H1 (cell line): ENCODE results near the gene CASQ1. TPM values are rescaled to one million over a fixed set of nuclear protein-coding genes. Genes with fewer than 3 reads are reported as not detected.

Source experiments
- CTCF ChIA-PET: fragments of 300-600 bp; sonication (Branson Sonifier 250); formaldehyde crosslinking; loops from one replicate; lab custom pipeline; 2021; ENCODE audit not compliant: partially characterized antibody; lab: Charles Lee
- POLR2A ChIA-PET: fragments of 300-600 bp; sonication (Branson Sonifier 250); formaldehyde crosslinking; loops from one replicate; lab custom pipeline; 2021; ENCODE audit warnings: inconsistent platforms; ENCODE audit not compliant: partially characterized antibody; lab: Charles Lee
- DNase-seq, 2 experiments: peaks; one replicate each; pipeline versions ENCODE4 v3.0.0 to v3.0.0-alpha.2; 2010 to 2022; ENCODE audit warnings: low spot score in 2 of 2, low read depth in 1 of 2, mixed read lengths in 1 of 2
- FAIRE-seq: peaks from 2 replicates; lab custom pipeline; 2011; peaks lifted over from hg19 to GRCh38; lab: Jason Lieb, UNC
- H2AFZ ChIP-seq: 2 replicates; pipeline ENCODE4 v1.8.1; 2012; ENCODE audit warnings: low read length, inconsistent platforms
- H2AK5ac ChIP-seq: 2 replicates; pipeline ENCODE4 v1.6.1; 2013; ENCODE audit warnings: low read depth, low read length
- H2BK120ac ChIP-seq: replicated peaks from 2 replicates; pipeline ENCODE3; 2013; ENCODE audit warnings: low read depth, low read length, inconsistent platforms
- H2BK12ac ChIP-seq: 2 replicates; pipeline ENCODE4 v1.6.1; 2013; ENCODE audit warnings: low read depth, low read length
- H2BK15ac ChIP-seq: 2 replicates; pipeline ENCODE4 v1.6.1; 2013; ENCODE audit warnings: low read length
- H2BK20ac ChIP-seq: 2 replicates; pipeline ENCODE4 v1.6.1; 2013; ENCODE audit warnings: low read length
- H2BK5ac ChIP-seq: 2 replicates; pipeline ENCODE4 v1.6.1; 2013; ENCODE audit warnings: low read depth, low read length
- H3K14ac ChIP-seq: 2 replicates; pipeline ENCODE4 v1.6.1; 2013; ENCODE audit warnings: inconsistent platforms; ENCODE audit not compliant: insufficient read length
- H3K18ac ChIP-seq: 2 replicates; pipeline ENCODE4 v1.6.1; 2013; ENCODE audit warnings: low read length; ENCODE audit errors: extremely low read depth
- H3K23ac ChIP-seq: 2 replicates; pipeline ENCODE4 v1.6.1; 2013; ENCODE audit warnings: inconsistent platforms; ENCODE audit not compliant: insufficient read length
- H3K23me2 ChIP-seq: 2 replicates; pipeline ENCODE4 v1.6.1; 2013; ENCODE audit warnings: low read depth, low read length
- H3K27ac ChIP-seq: 2 replicates; pipeline ENCODE4 v1.6.1; 2011; ENCODE audit warnings: low read depth, low read length, inconsistent platforms
- H3K27me3 ChIP-seq, 4 experiments: replicated peaks in 1 of 4; 1 replicate in 1 of 4; 2 replicates in 3 of 4; pipeline versions ENCODE4 v1.6.1 to v1.8.1; 2011 to 2013; ENCODE audit warnings: low read length in 3 of 4, mild to moderate bottlenecking in 3 of 4, inconsistent platforms in 2 of 4, mixed read lengths in 2 of 4, moderate library complexity in 1 of 4; ENCODE audit not compliant: control insufficient read depth in 3 of 4, insufficient read depth in 3 of 4; ENCODE audit errors: extremely low read depth in 1 of 4
- H3K36me3 ChIP-seq, 4 experiments: 2 replicates each; pipeline versions ENCODE4 v1.6.1 to v1.8.1; 2011 to 2013; ENCODE audit warnings: mild to moderate bottlenecking in 4 of 4, low read length in 3 of 4, moderate library complexity in 2 of 4, control low read depth in 1 of 4, inconsistent platforms in 1 of 4; ENCODE audit not compliant: insufficient read depth in 4 of 4, control insufficient read depth in 2 of 4
- H3K4ac ChIP-seq: replicated peaks from 2 replicates; pipeline ENCODE3; 2013; ENCODE audit warnings: low read length, low read depth, mixed read lengths, inconsistent platforms; ENCODE audit not compliant: insufficient read length
- H3K4me1 ChIP-seq, 4 experiments: replicated peaks in 1 of 4; 1 replicate in 1 of 4; 2 replicates in 3 of 4; pipeline versions ENCODE4 v1.6.1 to v1.8.1; 2011 to 2013; ENCODE audit warnings: low read length in 3 of 4, inconsistent platforms in 2 of 4, mixed read lengths in 1 of 4; ENCODE audit not compliant: insufficient read depth in 4 of 4, control insufficient read depth in 3 of 4
- H3K4me2 ChIP-seq, 2 experiments: 2 replicates each; pipeline versions ENCODE4 v1.6.1 to v1.8.1; 2011 to 2013; ENCODE audit warnings: low read depth in 2 of 2, low read length in 2 of 2, control low read depth in 1 of 2, inconsistent platforms in 1 of 2, mild to moderate bottlenecking in 1 of 2; ENCODE audit not compliant: insufficient read depth in 1 of 2
- H3K4me3 ChIP-seq, 4 experiments: fragments of 200-600, 300-600 bp in 1 of 4; sonication (generic), shearing (Covaris generic), sonication (Bioruptor Twin) in 1 of 4; 2 replicates each; pipeline versions ENCODE4 v1.5.1 to v1.8.1; 2011 to 2016; ENCODE audit warnings: low read length in 4 of 4, low read depth in 3 of 4, control low read depth in 2 of 4, inconsistent platforms in 2 of 4, mild to moderate bottlenecking in 2 of 4, mixed read lengths in 1 of 4, moderate library complexity in 1 of 4; ENCODE audit not compliant: insufficient read depth in 2 of 4; ENCODE audit errors: extremely low read depth in 1 of 4
- H3K56ac ChIP-seq: replicated peaks from 2 replicates; pipeline ENCODE3; 2013; ENCODE audit warnings: low read depth, mild to moderate bottlenecking, mixed read lengths, low read length, inconsistent platforms; ENCODE audit not compliant: insufficient read length
- H3K79me1 ChIP-seq: 2 replicates; pipeline ENCODE4 v1.6.1; 2013; ENCODE audit warnings: low read depth, low read length, control low read depth
- H3K79me2 ChIP-seq, 2 experiments: 2 replicates each; pipeline versions ENCODE4 v1.6.1 to v1.8.1; 2012 to 2013; ENCODE audit warnings: low read length in 2 of 2, mild to moderate bottlenecking in 2 of 2, inconsistent platforms in 1 of 2; ENCODE audit not compliant: insufficient read depth in 2 of 2, control insufficient read depth in 1 of 2
- H3K9ac ChIP-seq, 4 experiments: replicated peaks in 1 of 4; 1 replicate in 1 of 4; 2 replicates in 3 of 4; pipeline versions ENCODE4 v1.6.1 to v1.8.1; 2011 to 2013; ENCODE audit warnings: low read depth in 3 of 4, low read length in 3 of 4, control low read depth in 2 of 4, mild to moderate bottlenecking in 2 of 4, moderate library complexity in 2 of 4, inconsistent platforms in 1 of 4; ENCODE audit errors: extremely low read depth in 1 of 4
- H3K9me3 ChIP-seq, 2 experiments: 2 replicates each; pipeline versions ENCODE4 v1.6.1 to v1.8.1; 2012 to 2013; ENCODE audit warnings: mild to moderate bottlenecking in 2 of 2, moderate library complexity in 2 of 2, control low read depth in 1 of 2, inconsistent platforms in 1 of 2, low read depth in 1 of 2, low read length in 1 of 2, mixed read lengths in 1 of 2; ENCODE audit not compliant: insufficient read depth in 2 of 2
- H4K20me1 ChIP-seq, 2 experiments: replicated peaks in 1 of 2; 2 replicates each; pipeline versions ENCODE3 to v1.8.1; 2011 to 2013; ENCODE audit warnings: inconsistent platforms in 2 of 2, low read length in 2 of 2, mild to moderate bottlenecking in 1 of 2; ENCODE audit not compliant: insufficient read depth in 2 of 2, control insufficient read depth in 1 of 2
- H4K5ac ChIP-seq: 2 replicates; pipeline ENCODE4 v1.6.1; 2013; ENCODE audit warnings: low read length, low read depth, mixed read lengths, inconsistent platforms; ENCODE audit not compliant: insufficient read length
- H4K8ac ChIP-seq: 2 replicates; pipeline ENCODE4 v1.8.0; 2013; ENCODE audit warnings: mild to moderate bottlenecking, moderate library complexity, low read length, inconsistent platforms; ENCODE audit not compliant: insufficient read depth; ENCODE audit errors: extremely low read depth
- H4K91ac ChIP-seq: replicated peaks from 2 replicates; pipeline ENCODE3; 2013; ENCODE audit warnings: low read length, mixed read lengths, inconsistent platforms; ENCODE audit not compliant: insufficient read length
- CHD2 ChIP-seq: IDR thresholded peaks from 2 replicates; pipeline ENCODE4 v1.6.1; 2012; ENCODE audit warnings: low read length, improper control_type of control experiment
- HDAC2 ChIP-seq, 2 experiments: fragments of 300-600 bp in 1 of 2; sonication (generic) in 1 of 2; IDR thresholded peaks; 2 replicates each; pipeline ENCODE4 v1.6.1; 2011 to 2012; ENCODE audit warnings: low read depth in 2 of 2, low read length in 2 of 2, mild to moderate bottlenecking in 2 of 2, moderate library complexity in 2 of 2, borderline replicate concordance in 1 of 2, inconsistent platforms in 1 of 2
- KDM4A ChIP-seq: IDR thresholded peaks from one replicate; pipeline ENCODE4 v1.7.1; 2012; ENCODE audit warnings: low read depth, mild to moderate bottlenecking, moderate library complexity, low read length, inconsistent platforms; ENCODE audit not compliant: severe bottlenecking
- KDM5A ChIP-seq: fragments of 200-600 bp; IDR thresholded peaks from 2 replicates; pipeline ENCODE4 v1.7.1; 2012; ENCODE audit warnings: mild to moderate bottlenecking, low read length, inconsistent platforms, mixed read lengths
- SIN3A ChIP-seq, 2 experiments: IDR thresholded peaks in 1 of 2; conservative IDR thresholded peaks in 1 of 2; 2 replicates each; pipeline ENCODE4 v1.6.1; 2011 to 2012; ENCODE audit warnings: low read length in 2 of 2, improper control_type of control experiment in 1 of 2, low read depth in 1 of 2, mild to moderate bottlenecking in 1 of 2
- SP1 ChIP-seq: IDR thresholded peaks from 2 replicates; pipeline ENCODE4 v1.6.1; 2011; ENCODE audit warnings: low read depth, low read length
- WGBS, 2 experiments: shearing (Covaris generic) in 1 of 2; methylation state at CpG; one replicate each; pipeline versions ENCODE4 v1.1.6 to v1.1.7; 2013 to 2015; ENCODE audit warnings: low lambda C conversion rate in 2 of 2, mixed read lengths in 2 of 2, inconsistent platforms in 1 of 2, low coverage in 1 of 2, missing lambda C conversion rate in 1 of 2; ENCODE audit not compliant: insufficient replicate concordance in 2 of 2, insufficient coverage in 1 of 2, insufficient read length in 1 of 2; ENCODE audit errors: extremely low coverage in 1 of 2, missing lambda C conversion rate in 1 of 2; 5-methylcytosine and 5-hydroxymethylcytosine counted together
- polyA plus RNA-seq, 7 experiments: library from polyadenylated mRNA; depleted of rRNA in 3 of 7; stranded (reverse) in 5 of 7; unstranded in 2 of 7; fragments of >200 nt in 5 of 7; fragments of 200-250 nt in 2 of 7; gene quantifications; 1 replicate in 5 of 7; 2 replicates in 1 of 7; 4 replicates in 1 of 7; pipeline versions ENCODE4 v1.2.1 to v1.2.3, GENCODE V29; 2011 to 2013; ENCODE audit warnings: missing spikeins in 2 of 7, mixed read lengths in 2 of 7
- total RNA-seq: library from RNA; stranded (reverse); fragmentation: NEBNext Ultra II Directional; extraction: Animal tissue kit (Norgen Biotek cat#: 25700); gene quantifications from 2 replicates; pipeline ENCODE4 v1.2.1, GENCODE V29; 2021

The CASQ1 gene
- total and polyA plus RNA-seq, 2 of the 8 experiments (the other 6 are each of a cell fraction or from before 2014, with no cell fraction given), result 0.80 to 1.3 TPM

- Histone ChIP-seq H3K9ac (no peak overlapping the region), H3K9me3 (no peaks in the 10 kb centered on the region), H3K14ac (no peak overlapping the region), H4K5ac (no peak overlapping the region), H2AK5ac (no peak overlapping the region), H3K4ac (no peak overlapping the region), H3K27ac (no peak overlapping the region), H4K8ac (no peak overlapping the region; the same call in 1 of the 2 replicates), H4K91ac (no peak overlapping the region), H2AFZ (no peak overlapping the region), H4K20me1 (peaks cover 3 to 4% of the 10 kb centered on the region in 2 experiments), H3K23ac (no peak overlapping the region), H3K4me1 (no peaks in the 10 kb centered on the region), H3K56ac (no peak overlapping the region), H2BK5ac (no peak overlapping the region), H2BK120ac (no peak overlapping the region), H2BK20ac (no peak overlapping the region), H3K4me3 (no peak overlapping the region), H2BK12ac (no peak overlapping the region), H3K4me2 (no peak overlapping the region), H3K79me2 (no peaks in the 10 kb centered on the region), H3K36me3 (peaks cover 26 to 90% (median 68%) of the 10 kb centered on the region in 4 experiments), H3K27me3 (no peaks in the 10 kb centered on the region), H3K79me1 (no peaks in the 10 kb centered on the region), H2BK15ac (no peak overlapping the region), H3K18ac (no peak overlapping the region), H3K23me2 (no peaks in the 10 kb centered on the region)
- POLR2A ChIA-PET, result interaction anchor here (1.1 to 1.4 kb wide), 3 partner anchors 10 to 40 kb away, joined by 3 to 4 read pairs (median 3); partner anchors contain the start of gene DCAF8
- CTCF ChIA-PET, result interaction anchor here (1.0 to 7.4 kb wide), 12 partner anchors 16 to 119 kb away, joined by 3 to 105 read pairs (median 6); partner anchors contain the start of genes CASQ1 and PEA15
- 87% methylated on average over 3 of the region's 3 CpGs; no CpG with 5 or more reads in 1 of the 2 experiments for WGBS, 2 experiments
- DNase-seq (no peak), FAIRE-seq (no peak)
- no peak for TF ChIP-seq KDM5A
- TF ChIP-seq KDM4A, result no peak
- no peak for TF ChIP-seq CHD2
- TF ChIP-seq SIN3A (conservative IDR thresholded peaks at IDR 0.05 in 1 of 2, IDR thresholded peaks at IDR 0.05 in 1 of 2; ENCODE audit: low read depth in 1 of 2, low read length in 2 of 2), result no peak
- TF ChIP-seq SP1, result no peak
- TF ChIP-seq HDAC2 (IDR thresholded peaks at IDR 0.05; ENCODE audit: borderline replicate concordance in 1 of 2, low read depth in 2 of 2, low read length in 2 of 2), result no peak
Observed at GRCh38 chr1:160222546-160222945, 32.2 kb downstream of the CASQ1 start.
